Measurements from ENCODE around the gene TBC1D22B. TPM values are rescaled to one million over a fixed set of nuclear protein-coding genes. Genes with fewer than 3 reads are reported as not detected.

Gene TBC1D22B
- total RNA-seq, 1 experiment from 2014 or later, result 6.6 TPM

DNA sequence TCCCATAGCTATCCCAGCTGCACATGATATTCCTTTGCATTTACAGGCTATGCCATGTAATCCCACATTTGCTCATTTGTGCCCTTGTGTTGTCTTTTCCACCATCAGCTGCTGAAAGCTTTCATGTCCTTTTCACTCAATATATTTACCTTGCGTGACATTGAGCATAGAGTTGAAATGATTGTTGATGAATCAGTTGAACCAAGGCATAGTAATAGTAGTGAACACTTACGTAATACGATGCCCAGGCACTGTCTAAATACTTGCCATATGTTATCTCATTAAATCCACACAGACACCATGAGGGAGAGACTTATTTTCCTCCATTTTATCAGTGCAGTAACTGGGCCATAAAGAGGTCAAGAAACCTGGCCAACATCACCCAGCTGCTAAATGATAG is 109.3 kb downstream of the TBC1D22B start:
- no peaks in the 10 kb centered on the region for H3K27me3 ChIP-seq (replicated peaks)
- DNase-seq (ENCODE audit: low read depth in 1 of 2, low spot score in 2 of 2), result no peak
- H3K4me1 ChIP-seq (replicated peaks), result peaks cover 8% of the 10 kb centered on the region
- H3K4me3 ChIP-seq, result no peak overlapping the region
- peaks cover 68% of the 10 kb centered on the region for H3K36me3 ChIP-seq
- no peaks in the 10 kb centered on the region for H3K9me3 ChIP-seq (replicated peaks)
- no peak overlapping the region for H3K27ac ChIP-seq

DNA sequence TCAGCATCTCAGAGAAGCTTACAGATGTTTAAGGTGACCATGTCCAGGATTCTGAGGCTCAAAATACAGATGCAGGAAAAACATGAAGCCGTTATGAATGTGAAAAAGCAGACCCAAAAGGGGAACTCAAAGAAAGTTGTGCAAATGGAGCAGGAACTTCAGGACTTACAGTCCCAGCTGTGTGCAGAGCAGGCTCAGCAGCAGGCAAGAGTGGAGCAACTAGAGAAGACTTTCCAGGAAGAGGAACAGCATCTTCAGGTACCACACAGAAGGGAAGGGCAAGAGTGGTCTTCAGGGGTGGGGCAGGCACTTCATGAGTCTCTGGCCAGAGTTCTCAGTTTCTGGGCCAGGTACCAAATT is 111.4 kb downstream of the TBC1D22B start:
- H3K36me3 ChIP-seq, result peaks cover 63% of the 10 kb centered on the region
- no peak overlapping the region for H3K27ac ChIP-seq
- DNase-seq (ENCODE audit: low read depth in 1 of 2, low spot score in 2 of 2), result no peak
- H3K4me3 ChIP-seq, result no peak overlapping the region
- H3K4me1 ChIP-seq (replicated peaks), result peaks cover 10% of the 10 kb centered on the region
- H3K9me3 ChIP-seq (replicated peaks), result no peaks in the 10 kb centered on the region
- H3K27me3 ChIP-seq (replicated peaks), result no peaks in the 10 kb centered on the region

DNA sequence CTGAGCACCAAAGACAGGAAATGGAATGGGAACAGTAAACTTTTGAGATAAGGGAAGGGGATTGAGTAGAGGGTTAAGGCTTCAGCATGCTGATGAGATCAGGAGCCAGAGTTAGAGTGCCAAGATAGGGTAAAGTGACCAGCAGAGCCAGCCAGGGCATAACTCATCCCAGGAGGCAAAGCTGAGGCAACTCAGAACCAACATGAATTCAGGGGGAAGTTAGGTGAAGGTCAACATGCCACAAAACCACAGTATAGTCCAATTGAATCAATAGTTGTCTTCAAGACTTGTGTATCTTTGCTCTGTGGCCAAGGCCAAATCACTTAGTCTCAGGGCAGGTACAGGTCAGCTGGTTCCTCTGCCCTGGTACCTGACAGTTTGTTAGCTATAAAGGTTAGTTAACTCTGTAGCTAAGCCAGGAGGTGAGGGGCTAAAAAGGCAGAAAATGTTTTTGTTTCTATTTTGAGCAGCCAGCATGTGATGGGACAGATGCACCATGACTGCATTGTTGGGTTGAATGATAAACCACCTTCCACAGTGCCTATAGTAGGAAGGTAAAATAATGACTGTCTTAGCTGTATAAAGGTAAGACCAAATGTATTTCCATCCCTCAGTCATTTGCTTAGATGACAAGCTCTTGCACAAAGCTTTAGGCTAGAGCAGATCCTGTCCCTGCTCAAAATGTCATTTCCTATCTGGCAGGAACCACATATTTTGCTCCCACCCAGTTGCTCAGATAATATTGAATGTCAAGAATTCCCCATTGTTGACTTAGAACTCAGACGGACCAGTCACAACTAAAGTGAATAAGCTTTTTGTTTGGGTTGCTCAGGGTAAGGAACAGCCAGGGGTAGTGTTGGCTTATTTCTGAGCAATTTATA is 112.0 kb downstream of the TBC1D22B start:
- Histone ChIP-seq H3K9me3 (replicated peaks) (no peaks in the 10 kb centered on the region), H3K36me3 (peaks cover 66% of the 10 kb centered on the region), H3K27ac (no peak overlapping the region), H3K27me3 (replicated peaks) (no peaks in the 10 kb centered on the region), H3K4me3 (no peak overlapping the region), H3K4me1 (replicated peaks) (peaks cover 11% of the 10 kb centered on the region)
- no peak for DNase-seq (ENCODE audit: low read depth in 1 of 2, low spot score in 2 of 2)

DNA sequence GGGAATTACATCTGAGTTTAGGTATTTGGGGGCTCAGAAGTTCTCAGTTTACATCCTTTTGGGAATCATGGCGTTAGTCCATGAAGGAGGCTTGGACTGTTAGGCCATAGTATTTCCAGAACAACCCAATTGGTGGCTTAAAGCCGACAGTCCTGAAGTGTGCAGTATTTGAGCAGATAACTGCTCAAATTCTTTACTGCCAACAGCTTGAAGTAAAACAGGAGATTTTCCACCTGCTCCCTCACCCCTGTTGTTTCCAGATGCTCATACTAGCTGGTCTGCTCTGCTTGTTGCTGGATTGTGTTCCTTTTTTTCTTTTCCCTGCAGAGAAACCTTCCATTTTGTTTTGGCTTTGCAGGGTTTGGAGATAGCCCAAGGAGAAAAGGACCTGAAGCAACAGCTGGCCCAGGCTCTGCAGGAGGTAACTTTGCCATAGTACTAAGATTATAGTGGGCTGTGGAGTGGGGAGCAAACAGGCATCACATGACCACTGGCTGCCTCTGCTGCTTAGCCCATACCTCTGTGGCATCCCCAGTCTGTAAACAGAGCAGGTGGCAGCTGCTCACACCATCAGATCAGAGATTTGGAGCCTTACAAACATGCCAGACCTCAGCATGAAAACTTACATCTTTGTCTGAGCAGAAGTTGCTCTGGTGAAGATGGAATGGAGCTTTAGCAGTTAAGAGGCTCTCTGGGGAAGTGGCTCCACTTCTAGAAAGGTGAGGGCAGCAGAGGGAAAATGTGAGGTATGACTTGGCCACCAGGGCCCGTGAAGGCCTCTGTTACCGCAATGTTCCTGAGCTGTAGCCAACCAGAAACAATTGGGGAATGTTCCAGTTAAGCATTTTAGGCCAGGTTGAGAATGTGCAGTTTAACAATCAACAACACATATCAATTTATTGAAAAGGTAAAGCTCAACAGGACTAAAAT is 113.8 kb downstream of the TBC1D22B start:
- Histone ChIP-seq H3K9me3 (replicated peaks) (no peaks in the 10 kb centered on the region), H3K4me1 (replicated peaks) (peaks cover 11% of the 10 kb centered on the region), H3K36me3 (peaks cover 76% of the 10 kb centered on the region), H3K27me3 (replicated peaks) (no peaks in the 10 kb centered on the region), H3K4me3 (no peak overlapping the region), H3K27ac (no peak overlapping the region)
- DNase-seq (ENCODE audit: low read depth in 1 of 2, low spot score in 2 of 2), result no peak

DNA sequence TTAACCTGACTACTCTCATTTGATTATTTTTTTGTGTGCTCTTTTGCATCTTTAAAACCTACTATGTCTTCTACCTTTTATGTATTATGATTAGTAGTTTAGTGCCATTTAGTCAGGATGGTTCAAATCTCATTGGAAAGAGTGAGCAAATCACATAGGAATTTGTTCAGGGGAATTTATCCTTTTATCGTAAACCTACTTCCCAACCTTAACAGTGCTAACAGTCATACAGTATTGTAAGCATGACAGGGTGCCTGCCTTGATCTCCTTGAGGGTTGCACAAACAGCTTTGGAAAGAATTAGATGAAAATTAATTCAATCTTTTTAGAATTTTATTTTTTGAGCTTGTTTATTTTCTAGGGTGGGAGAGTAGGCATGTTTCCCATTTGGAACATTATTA is 114.5 kb downstream of the TBC1D22B start:
- H3K4me1 ChIP-seq (replicated peaks), result peaks cover 11% of the 10 kb centered on the region
- no peak for DNase-seq (ENCODE audit: low read depth in 1 of 2, low spot score in 2 of 2)
- H3K27me3 ChIP-seq (replicated peaks), result no peaks in the 10 kb centered on the region
- H3K4me3 ChIP-seq, result no peak overlapping the region
- H3K27ac ChIP-seq, result no peak overlapping the region
- peaks cover 75% of the 10 kb centered on the region for H3K36me3 ChIP-seq
- no peaks in the 10 kb centered on the region for H3K9me3 ChIP-seq (replicated peaks)

DNA sequence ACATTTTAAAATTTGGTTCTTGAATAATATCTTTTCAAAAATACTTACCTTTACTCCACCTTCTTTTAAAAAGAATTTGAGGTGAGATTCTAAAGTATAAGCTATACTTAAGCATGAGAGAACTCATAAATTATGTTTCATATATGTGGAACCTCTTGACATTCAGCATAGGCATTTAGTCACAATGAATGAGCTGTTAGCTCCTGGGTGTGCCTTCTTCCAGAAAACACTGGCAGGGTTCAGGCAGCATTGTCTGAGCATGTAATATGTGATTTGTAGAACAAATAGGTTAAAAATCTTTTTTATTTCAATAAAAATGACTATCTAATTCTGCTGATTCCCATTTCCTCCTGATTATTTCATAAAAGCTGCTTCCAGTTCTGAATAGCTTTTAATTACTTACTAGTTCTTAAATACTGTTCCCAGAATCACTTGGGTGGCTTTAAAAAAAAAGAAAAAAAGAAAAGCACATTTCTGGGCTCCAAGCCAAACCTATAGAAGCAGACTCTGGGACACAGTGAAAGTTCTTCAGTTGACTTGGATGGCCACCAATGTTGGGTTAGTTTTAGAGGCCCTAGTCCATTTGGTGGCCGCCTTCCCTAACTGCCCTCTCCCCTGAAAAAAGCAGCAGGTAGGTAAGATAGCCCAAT is 116.4 kb downstream of the TBC1D22B start:
- Histone ChIP-seq H3K4me3 (no peak overlapping the region), H3K9me3 (replicated peaks) (no peaks in the 10 kb centered on the region), H3K27me3 (replicated peaks) (no peaks in the 10 kb centered on the region), H3K36me3 (peaks cover 72% of the 10 kb centered on the region), H3K4me1 (replicated peaks) (peaks cover 11% of the 10 kb centered on the region), H3K27ac (no peak overlapping the region)
- no peak for DNase-seq (ENCODE audit: low read depth in 1 of 2, low spot score in 2 of 2)

DNA sequence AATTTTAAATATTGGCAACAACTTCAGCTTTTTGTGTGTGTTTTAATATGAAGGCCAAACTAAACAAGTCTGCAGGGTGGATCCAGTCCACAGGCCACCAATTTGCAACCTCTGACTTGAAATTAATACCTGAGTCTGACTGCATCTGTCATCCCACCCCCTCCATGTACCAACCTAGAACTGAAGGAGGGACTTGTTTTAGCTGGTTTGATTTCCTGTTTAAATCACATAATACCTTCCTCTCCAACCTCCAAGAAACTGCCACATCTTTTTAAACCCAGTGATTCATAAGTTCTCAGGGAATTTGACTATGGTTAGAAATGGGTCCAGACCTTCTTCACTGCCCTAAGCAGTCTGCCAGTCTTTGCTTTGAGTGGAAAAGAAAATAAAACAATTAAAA is 117.8 kb downstream of the TBC1D22B start:
- Histone ChIP-seq H3K27me3 (replicated peaks) (no peaks in the 10 kb centered on the region), H3K36me3 (peaks cover 63% of the 10 kb centered on the region), H3K4me3 (no peak overlapping the region), H3K27ac (no peak overlapping the region), H3K4me1 (replicated peaks) (0 out of 2 replicates have a peak, but pooled peaks cover 3% of the 10 kb centered on the region), H3K9me3 (replicated peaks) (no peaks in the 10 kb centered on the region)
- no peak for DNase-seq (ENCODE audit: low read depth in 1 of 2, low spot score in 2 of 2)

DNA sequence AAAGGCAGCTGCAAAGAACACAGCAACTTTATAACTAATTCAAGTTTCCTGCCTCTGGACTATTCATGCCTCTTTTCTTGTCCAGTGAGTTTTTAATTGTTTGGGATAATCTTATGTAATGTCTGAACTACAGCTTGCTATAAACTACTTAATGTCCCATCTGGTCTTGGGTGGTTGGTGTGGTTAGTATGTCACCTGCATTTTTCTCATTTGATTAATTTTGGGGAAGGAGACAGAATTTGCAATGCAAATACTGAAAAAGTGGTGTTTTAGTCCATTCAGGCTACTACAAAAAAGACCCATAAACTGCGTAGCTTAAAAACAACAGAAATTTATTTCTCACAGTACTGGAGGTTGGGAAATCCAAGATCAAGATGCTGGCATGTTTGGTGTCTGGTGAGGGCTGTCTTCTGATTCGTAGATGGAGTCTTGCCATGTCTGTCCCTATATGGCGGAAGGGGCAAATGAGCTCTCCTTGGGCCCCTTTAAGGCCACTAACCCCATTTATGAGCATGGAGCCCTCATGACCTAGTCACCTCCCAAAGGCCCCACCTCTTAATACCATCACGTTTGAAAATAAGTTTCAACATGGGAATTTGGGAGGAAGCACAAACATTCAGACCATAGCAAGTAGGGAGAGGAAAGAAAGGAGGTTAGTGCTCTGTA is 118.6 kb downstream of the TBC1D22B start:
- Histone ChIP-seq H3K27me3 (replicated peaks) (no peaks in the 10 kb centered on the region), H3K9me3 (replicated peaks) (no peaks in the 10 kb centered on the region), H3K36me3 (peaks cover 62% of the 10 kb centered on the region), H3K4me1 (replicated peaks) (0 out of 2 replicates have a peak, but pooled peaks cover 3% of the 10 kb centered on the region), H3K4me3 (no peak overlapping the region), H3K27ac (no peak overlapping the region)
- no peak for DNase-seq (ENCODE audit: low read depth in 1 of 2, low spot score in 2 of 2)

DNA sequence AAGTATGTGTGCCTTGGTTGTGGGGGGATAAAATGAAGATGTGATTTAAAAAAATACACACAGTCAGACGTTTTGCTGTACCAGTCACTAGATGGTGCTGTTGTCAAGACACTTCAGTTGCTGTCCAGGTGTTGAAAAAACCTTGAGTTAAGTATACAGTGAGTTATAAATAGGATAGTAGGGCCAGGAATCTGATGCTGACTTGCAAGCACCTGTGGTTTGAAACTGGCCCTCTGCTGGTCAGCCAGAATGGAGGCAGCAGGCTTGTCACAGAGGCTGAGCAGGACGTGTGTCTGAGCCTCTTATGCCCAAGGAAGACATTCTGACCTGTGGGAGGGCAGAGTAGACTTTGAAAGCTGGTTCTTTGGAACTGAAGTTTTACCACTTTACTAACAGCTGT is 124.0 kb downstream of the TBC1D22B start:
- Histone ChIP-seq H3K4me1 (replicated peaks) (no peaks in the 10 kb centered on the region), H3K27me3 (replicated peaks) (no peaks in the 10 kb centered on the region), H3K9me3 (replicated peaks) (no peaks in the 10 kb centered on the region), H3K27ac (no peak overlapping the region), H3K36me3 (peaks cover 49% of the 10 kb centered on the region), H3K4me3 (no peak overlapping the region)
- peak in 1 of 2 experiments; percentile 26 for DNase-seq (ENCODE audit: low read depth in 1 of 2, low spot score in 2 of 2)

Other genes with a start within 250 kb of the TBC1D22B start
- 41.4 and 49.8 TPM in 2 replicates for gene PIM1, start 87.6 kb upstream of the TBC1D22B start, total RNA-seq (2014; rRNA removed; shearing (Covaris generic))
- gene TMEM217, start 372 bp downstream of the TBC1D22B start, total RNA-seq (2014; rRNA removed; shearing (Covaris generic)), result 0.31 and 0.74 TPM in 2 replicates
- 33.6 and 34.4 TPM in 2 replicates for gene RNF8, start 96.2 kb downstream of the TBC1D22B start, total RNA-seq (2014; rRNA removed; shearing (Covaris generic))
- gene CMTR1, start 175.4 kb downstream of the TBC1D22B start, total RNA-seq (2014; rRNA removed; shearing (Covaris generic)), result 37.3 and 39.1 TPM in 2 replicates
- 107 and 146 TPM in 2 replicates for gene CCDC167, start 242.1 kb downstream of the TBC1D22B start, total RNA-seq (2014; rRNA removed; shearing (Covaris generic))